Muscle of leg (tissue), 16 donors: ENCODE data around the gene FAM151B. TPM values are rescaled to one million over a fixed set of nuclear protein-coding genes. Genes with fewer than 3 reads are reported as not detected.
"Not testable (repeated sequence)": the region's sequence is repeated elsewhere in the genome, so short reads cannot be mapped to it uniquely, and the experiment has no call there.

Experiments used
- DNase-seq: peaks from one replicate; pipeline ENCODE4 v3.0.0; 2013
- H3K27ac ChIP-seq: one replicate; pipeline ENCODE4 v1.5.1; 2013; ENCODE audit warnings: mild to moderate bottlenecking, low read length, control low read depth
- H3K27me3 ChIP-seq: one replicate; pipeline ENCODE4 v1.6.1; 2013; ENCODE audit warnings: low read length; ENCODE audit not compliant: control insufficient read depth, insufficient read depth
- H3K36me3 ChIP-seq: one replicate; pipeline ENCODE4 v1.6.1; 2013; ENCODE audit warnings: low read length; ENCODE audit not compliant: control insufficient read depth, insufficient read depth
- H3K4me1 ChIP-seq: one replicate; pipeline ENCODE4 v1.6.1; 2013; ENCODE audit warnings: low read length; ENCODE audit not compliant: control insufficient read depth, insufficient read depth
- H3K4me3 ChIP-seq: one replicate; pipeline ENCODE4 v1.5.1; 2013; ENCODE audit warnings: low read length, control low read depth
- H3K9me3 ChIP-seq: replicated peaks from 2 replicates; pipeline ENCODE4 v1.6.1; 2013; ENCODE audit warnings: low read depth, low read length; ENCODE audit not compliant: control insufficient read depth
- WGBS: methylation state at CpG from one replicate; pipeline ENCODE4 v1.1.5; 2013; ENCODE audit warnings: missing lambda C conversion rate; ENCODE audit not compliant: insufficient coverage; 5-methylcytosine and 5-hydroxymethylcytosine counted together
- long read RNA-seq, 11 donors: transcript quantifications; one replicate each; lab custom pipeline, GENCODE V29; 2026
- polyA plus RNA-seq, 8 donors: library from polyadenylated mRNA; unstranded; fragments of 120-200 nt; gene quantifications; one replicate each; pipeline versions ENCODE4 v1.2.1 to v1.2.3, GENCODE V29; 2013; ENCODE audit warnings: inconsistent platforms in 1 of 8, low replicate concordance in 1 of 8; ENCODE audit not compliant: insufficient read length in 8 of 8, insufficient read depth in 1 of 8
- total RNA-seq: library from RNA; stranded (reverse); fragments of 120-200 nt; gene quantifications from one replicate; pipeline ENCODE4 v1.2.4, GENCODE V29; 2013

Gene FAM151B
- total RNA-seq (5.7 TPM), polyA plus RNA-seq (1 to 10 TPM; 1.9 to 5.5 (median 3.9) TPM)
- long read RNA-seq, donor 1: 0 reads
- long read RNA-seq, donor 2: 0 reads
- long read RNA-seq, donor 3, partial matches to known transcripts: 0 of 1 reads
- long read RNA-seq, donor 3, other reads (novel, unspliced or antisense): 0 of 1 reads
- long read RNA-seq, donor 4, partial matches to known transcripts: 13 of 13 reads
- long read RNA-seq, donor 4, other reads (novel, unspliced or antisense): 0 of 13 reads
- long read RNA-seq, donor 5, partial matches to known transcripts: 0 of 1 reads
- long read RNA-seq, donor 5, other reads (novel, unspliced or antisense): 0 of 1 reads
- long read RNA-seq, donor 6: 0 reads
- long read RNA-seq, donor 7, partial matches to known transcripts: 0 of 1 reads
- long read RNA-seq, donor 7, other reads (novel, unspliced or antisense): 0 of 1 reads
- long read RNA-seq, donor 8, partial matches to known transcripts: 0 of 1 reads
- long read RNA-seq, donor 8, other reads (novel, unspliced or antisense): 0 of 1 reads
- long read RNA-seq, donor 9: 0 reads
- long read RNA-seq, donor 10: 0 reads
- long read RNA-seq, donor 11: 0 reads

GRCh38 chr5:80487829-80488721 lies at the start of gene FAM151B:
FAM151B (plus strand) TSS chr5:80488100; CDS start chr5:80488124, 24 bp downstream.
- no peaks in the 10 kb centered on the region for H3K27me3 ChIP-seq
- peak; percentile 91 for DNase-seq
- no peaks in the 10 kb centered on the region for H3K36me3 ChIP-seq
- H3K4me3 ChIP-seq: peak within 1 kb of the TSS; percentile 54
- no peaks in the 10 kb centered on the region for H3K4me1 ChIP-seq
- peak within 1 kb of the TSS; percentile 54 for H3K27ac ChIP-seq
- under 1% methylated on average over 79 of the region's 85 CpGs for WGBS
- H3K9me3 ChIP-seq: peaks cover 3% of the 10 kb centered on the region

GRCh38 chr5:80438739-80439138 lies 49.2 kb upstream of the FAM151B start:
- no peak for DNase-seq
- WGBS: no CpG with 5 or more reads among the region's 4 CpGs
- H3K27me3 ChIP-seq: no peaks in the 10 kb centered on the region

GRCh38 chr5:80439213-80439612 lies 48.7 kb upstream of the FAM151B start:
- H3K27me3 ChIP-seq: no peaks in the 10 kb centered on the region
- H3K4me1 ChIP-seq: no peaks in the 10 kb centered on the region
- H3K9me3 ChIP-seq: no peaks in the 10 kb centered on the region
- no peak overlapping the region for H3K4me3 ChIP-seq
- no peak for DNase-seq
- no peak overlapping the region for H3K27ac ChIP-seq
- H3K36me3 ChIP-seq: peaks cover 41% of the 10 kb centered on the region

More at GRCh38 chr5:80438739-80439138, 49.2 kb upstream of the FAM151B start:
- Histone ChIP-seq H3K9me3 (no peaks in the 10 kb centered on the region), H3K4me3 (no peak overlapping the region), H3K27ac (no peak overlapping the region), H3K36me3 (peaks cover 40% of the 10 kb centered on the region), H3K4me1 (no peaks in the 10 kb centered on the region)

GRCh38 chr5:80442742-80443141 lies 45.2 kb upstream of the FAM151B start:
- H3K9me3 ChIP-seq: no peaks in the 10 kb centered on the region
- no peak overlapping the region for H3K27ac ChIP-seq
- H3K36me3 ChIP-seq: peaks cover 34% of the 10 kb centered on the region
- H3K4me1 ChIP-seq: no peaks in the 10 kb centered on the region
- DNase-seq: no peak
- H3K4me3 ChIP-seq: no peak overlapping the region
- no peaks in the 10 kb centered on the region for H3K27me3 ChIP-seq

GRCh38 chr5:80453366-80453765 lies 34.5 kb upstream of the FAM151B start:
- Histone ChIP-seq H3K9me3 (no peaks in the 10 kb centered on the region), H3K27me3 (no peaks in the 10 kb centered on the region), H3K27ac (no peak overlapping the region), H3K4me1 (no peaks in the 10 kb centered on the region), H3K4me3 (no peak overlapping the region), H3K36me3 (peaks cover 9% of the 10 kb centered on the region)
- DNase-seq: no peak
- no CpG with 5 or more reads among the region's 2 CpGs for WGBS

- WGBS: 100% methylated on average over 3 of the region's 4 CpGs
- H3K36me3 ChIP-seq: peaks cover 27% of the 10 kb centered on the region
- no peaks in the 10 kb centered on the region for H3K27me3 ChIP-seq
- no peak overlapping the region for H3K27ac ChIP-seq
- H3K9me3 ChIP-seq: peaks cover 13% of the 10 kb centered on the region
- DNase-seq: no peak
- H3K4me3 ChIP-seq: no peak overlapping the region
- no peaks in the 10 kb centered on the region for H3K4me1 ChIP-seq
Measured at GRCh38 chr5:80463269-80463668, 24.6 kb upstream of the FAM151B start.

- no CpG with 5 or more reads among the region's 4 CpGs for WGBS
- H3K36me3 ChIP-seq: peaks cover 34% of the 10 kb centered on the region
- no peak overlapping the region for H3K27ac ChIP-seq
Measured at GRCh38 chr5:80466669-80467485, 21.0 kb upstream of the FAM151B start.

GRCh38 chr5:80468131-80468530 lies 19.8 kb upstream of the FAM151B start:
- WGBS: no CpG with 5 or more reads among the region's 1 CpG
- Histone ChIP-seq H3K36me3 (peaks cover 22% of the 10 kb centered on the region), H3K27ac (no peak overlapping the region)

More at GRCh38 chr5:80466669-80467485, 21.0 kb upstream of the FAM151B start:
- Histone ChIP-seq H3K9me3 (peaks cover 19% of the 10 kb centered on the region), H3K27me3 (no peaks in the 10 kb centered on the region), H3K4me1 (no peaks in the 10 kb centered on the region), H3K4me3 (no peak overlapping the region)
- no peak for DNase-seq

GRCh38 chr5:80470631-80471030 lies 17.3 kb upstream of the FAM151B start:
- WGBS: no CpG with 5 or more reads among the region's 2 CpGs
- not testable (repeated sequence) for DNase-seq, H3K4me3 ChIP-seq, H3K4me1 ChIP-seq, H3K27me3 ChIP-seq, H3K27ac ChIP-seq
- Histone ChIP-seq H3K36me3 (peaks cover 13% of the 10 kb centered on the region), H3K9me3 (peaks cover 12% of the 10 kb centered on the region)

More at GRCh38 chr5:80468131-80468530, 19.8 kb upstream of the FAM151B start:
- no peak for DNase-seq
- Histone ChIP-seq H3K27me3 (no peaks in the 10 kb centered on the region), H3K4me1 (no peaks in the 10 kb centered on the region), H3K4me3 (no peak overlapping the region), H3K9me3 (peaks cover 19% of the 10 kb centered on the region)
